Measurements from ENCODE around the gene CFAP65.

The CFAP65 gene

DNA sequence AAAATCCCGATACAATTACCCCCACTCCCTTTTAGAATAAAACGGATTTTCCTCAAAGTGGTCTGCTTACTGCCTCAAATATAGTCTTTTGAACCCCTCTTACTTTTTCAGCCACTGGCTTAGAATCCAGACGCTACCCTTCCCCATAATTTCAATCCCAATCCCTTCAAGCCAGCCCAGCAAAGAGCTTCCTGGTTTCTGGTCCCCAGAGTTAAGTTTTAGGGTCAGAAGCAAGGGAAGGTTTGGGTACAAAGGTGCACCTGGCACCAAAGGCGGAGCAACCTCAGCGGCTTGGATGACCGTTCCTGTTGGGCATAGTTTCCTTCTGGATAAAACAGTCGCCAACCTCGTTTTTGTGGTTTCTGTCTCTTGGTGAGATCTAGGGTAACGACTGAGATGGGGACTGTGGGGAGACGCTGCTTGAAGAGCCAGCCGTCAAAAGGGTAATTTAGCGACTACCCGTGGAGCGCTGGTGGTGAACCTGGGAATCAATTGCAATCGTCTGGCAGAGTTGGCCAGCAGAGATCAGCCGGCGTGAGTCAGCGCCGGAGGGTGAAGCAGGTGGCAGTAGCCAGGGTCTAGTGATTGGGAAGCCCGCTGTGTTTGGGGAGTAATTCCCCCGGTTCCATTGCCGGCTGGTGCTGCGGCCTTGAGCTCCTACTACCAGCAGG is 57.9 kb downstream of the CFAP65 start:
- TF ChIP-seq, protein P1, sequence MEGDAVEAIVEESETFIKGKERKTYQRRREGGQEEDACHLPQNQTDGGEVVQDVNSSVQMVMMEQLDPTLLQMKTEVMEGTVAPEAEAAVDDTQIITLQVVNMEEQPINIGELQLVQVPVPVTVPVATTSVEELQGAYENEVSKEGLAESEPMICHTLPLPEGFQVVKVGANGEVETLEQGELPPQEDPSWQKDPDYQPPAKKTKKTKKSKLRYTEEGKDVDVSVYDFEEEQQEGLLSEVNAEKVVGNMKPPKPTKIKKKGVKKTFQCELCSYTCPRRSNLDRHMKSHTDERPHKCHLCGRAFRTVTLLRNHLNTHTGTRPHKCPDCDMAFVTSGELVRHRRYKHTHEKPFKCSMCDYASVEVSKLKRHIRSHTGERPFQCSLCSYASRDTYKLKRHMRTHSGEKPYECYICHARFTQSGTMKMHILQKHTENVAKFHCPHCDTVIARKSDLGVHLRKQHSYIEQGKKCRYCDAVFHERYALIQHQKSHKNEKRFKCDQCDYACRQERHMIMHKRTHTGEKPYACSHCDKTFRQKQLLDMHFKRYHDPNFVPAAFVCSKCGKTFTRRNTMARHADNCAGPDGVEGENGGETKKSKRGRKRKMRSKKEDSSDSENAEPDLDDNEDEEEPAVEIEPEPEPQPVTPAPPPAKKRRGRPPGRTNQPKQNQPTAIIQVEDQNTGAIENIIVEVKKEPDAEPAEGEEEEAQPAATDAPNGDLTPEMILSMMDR (IDR thresholded peaks at IDR 0.05; ENCODE audit: low read depth, low read length, missing control alignments) = no peak
- H3K4me3 ChIP-seq (ENCODE audit: low read depth, low read length) = no peak overlapping the region
- DNase-seq (ENCODE audit: low read depth) = no peak

DNA sequence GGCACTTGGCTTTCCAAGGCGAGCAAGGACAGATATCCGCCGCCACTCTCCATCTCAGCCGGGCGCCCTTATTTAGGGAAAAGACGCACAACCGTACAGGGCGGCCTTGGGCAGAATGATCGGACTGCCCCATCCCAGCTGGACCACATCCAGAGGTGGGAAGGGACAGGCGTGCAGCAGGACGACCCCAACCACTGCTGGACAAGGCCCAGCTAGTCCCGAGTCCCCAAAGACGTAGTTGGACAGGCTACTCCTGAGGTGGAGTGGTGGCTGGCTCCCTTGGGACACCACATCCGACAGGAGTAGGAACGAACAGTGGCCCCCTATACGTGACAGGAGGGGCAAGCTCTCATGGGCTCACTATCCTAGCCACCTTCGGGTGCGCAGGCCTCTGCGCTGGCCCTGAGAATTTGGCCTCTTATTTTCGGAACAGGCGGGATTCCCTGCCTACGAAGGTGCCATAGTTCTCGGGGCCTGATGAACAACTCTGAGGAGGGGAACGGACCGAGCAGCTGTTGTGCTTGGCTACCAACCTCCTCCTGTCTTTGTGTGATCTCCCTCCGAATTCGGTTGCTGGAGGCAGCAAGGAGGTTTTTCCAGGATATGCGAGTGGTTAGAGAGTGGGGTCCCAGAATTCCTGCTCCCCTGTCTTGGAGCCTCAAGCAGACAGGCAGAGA is 58.6 kb downstream of the CFAP65 start:
- DNase-seq (ENCODE audit: low read depth) = no peak
- TF ChIP-seq, protein P1 (IDR thresholded peaks at IDR 0.05; ENCODE audit: low read depth, low read length, missing control alignments) = no peak
- no peak overlapping the region for H3K4me3 ChIP-seq (ENCODE audit: low read depth, low read length)

DNA sequence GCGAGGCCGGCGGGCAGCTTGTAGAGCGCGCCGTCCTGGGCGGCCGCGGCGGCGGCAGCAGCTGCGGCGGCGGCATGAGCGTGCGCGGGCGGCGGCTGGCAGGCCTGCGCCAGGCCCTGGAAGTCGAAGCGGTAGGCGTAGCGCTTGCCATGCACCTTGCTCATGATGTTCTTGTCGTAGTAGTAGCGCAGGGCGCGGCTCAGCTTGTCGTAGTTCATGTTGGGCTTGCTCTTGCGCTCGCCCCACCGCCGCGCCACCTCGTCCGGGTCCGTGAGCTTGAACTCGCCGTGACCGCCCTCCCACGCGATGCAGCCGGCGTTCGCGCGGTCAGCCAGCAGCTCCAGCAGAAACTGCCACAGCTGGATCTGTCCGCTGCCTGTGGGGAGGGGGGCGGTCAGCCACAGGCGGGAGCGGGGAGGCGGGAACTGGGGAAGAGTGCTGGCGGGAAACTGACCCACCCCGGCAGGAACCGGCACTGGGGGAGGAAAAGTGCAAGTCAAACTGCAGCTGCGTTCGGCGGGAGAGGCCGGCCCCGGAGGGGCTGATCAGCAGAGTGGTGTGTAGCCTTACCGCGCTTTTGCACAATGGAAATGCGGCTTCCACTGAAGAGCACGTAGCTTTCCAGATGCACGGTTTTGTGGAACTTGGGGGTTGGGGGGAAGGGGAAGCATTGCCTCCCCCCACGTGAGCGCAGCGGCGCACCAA is 59.3 kb downstream of the CFAP65 start:
- TF ChIP-seq, protein P1 (IDR thresholded peaks at IDR 0.05; ENCODE audit: low read depth, low read length, missing control alignments) = no peak
- no peak overlapping the region for H3K4me3 ChIP-seq (ENCODE audit: low read depth, low read length)
- DNase-seq (ENCODE audit: low read depth) = no peak

DNA sequence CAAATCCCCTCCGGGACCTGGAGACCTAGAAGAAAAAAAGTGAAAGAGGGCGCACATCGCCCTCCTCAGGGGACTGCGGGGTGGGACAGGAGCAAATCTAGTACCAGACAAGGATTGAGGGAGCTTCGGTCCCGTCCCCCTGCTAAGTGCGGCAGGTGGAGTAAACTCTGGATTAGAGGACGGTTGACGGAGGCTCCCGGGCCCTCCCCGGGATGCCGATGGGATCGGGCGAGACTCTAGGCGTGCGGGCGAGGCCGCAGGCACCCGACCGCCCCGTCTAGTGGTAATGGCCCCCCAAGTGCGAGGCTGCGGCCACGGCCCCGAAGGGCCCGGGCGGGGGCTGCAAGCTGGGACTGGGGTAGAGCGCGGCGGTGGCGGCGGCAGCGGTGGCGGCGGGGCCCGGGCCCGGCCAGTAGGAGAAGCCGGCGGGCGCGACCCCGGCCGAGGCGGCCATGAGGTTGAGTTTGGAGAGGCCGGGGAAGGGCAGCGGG is 59.9 kb downstream of the CFAP65 start:
- TF ChIP-seq, protein P1 (IDR thresholded peaks at IDR 0.05; ENCODE audit: low read depth, low read length, missing control alignments) = peak; percentile 6
- no peak for DNase-seq (ENCODE audit: low read depth)
- no peak overlapping the region for H3K4me3 ChIP-seq (ENCODE audit: low read depth, low read length)

DNA sequence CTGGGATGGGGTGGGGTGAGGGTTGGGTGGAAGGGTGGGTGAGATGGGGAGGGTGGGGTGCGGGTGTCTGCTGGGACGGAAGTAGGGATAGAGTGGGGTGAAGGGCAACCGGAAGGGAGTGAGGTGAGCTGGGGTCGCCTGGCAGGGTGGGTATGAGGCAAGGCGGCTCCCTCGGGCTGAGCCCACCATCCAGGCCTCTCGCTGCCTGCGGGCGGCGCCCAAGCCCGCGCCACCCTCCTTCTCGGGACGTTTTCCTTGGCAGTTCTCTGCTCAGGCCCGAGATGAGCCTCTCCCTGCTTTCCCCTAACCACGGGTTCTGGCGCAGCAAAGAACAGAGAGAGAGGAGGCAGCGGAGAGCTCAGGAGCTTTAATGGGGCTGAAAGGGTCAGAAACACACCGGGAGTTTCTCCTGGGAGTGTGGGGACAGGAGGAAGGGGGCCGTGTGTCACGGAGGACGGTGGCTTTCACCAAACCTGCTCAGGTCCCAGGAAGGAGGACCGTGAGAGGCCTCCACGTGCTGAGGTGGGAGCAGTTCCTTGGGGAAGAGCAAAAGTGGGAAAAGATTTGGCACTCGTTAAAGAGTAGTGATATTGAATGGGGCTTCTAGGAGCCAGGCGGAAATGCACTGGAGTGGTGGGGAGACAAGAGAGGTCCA is 60.5 kb downstream of the CFAP65 start:
- TF ChIP-seq, protein P1 (IDR thresholded peaks at IDR 0.05; ENCODE audit: low read depth, low read length, missing control alignments) = no peak
- DNase-seq (ENCODE audit: low read depth) = no peak
- no peak overlapping the region for H3K4me3 ChIP-seq (ENCODE audit: low read depth, low read length)

DNA sequence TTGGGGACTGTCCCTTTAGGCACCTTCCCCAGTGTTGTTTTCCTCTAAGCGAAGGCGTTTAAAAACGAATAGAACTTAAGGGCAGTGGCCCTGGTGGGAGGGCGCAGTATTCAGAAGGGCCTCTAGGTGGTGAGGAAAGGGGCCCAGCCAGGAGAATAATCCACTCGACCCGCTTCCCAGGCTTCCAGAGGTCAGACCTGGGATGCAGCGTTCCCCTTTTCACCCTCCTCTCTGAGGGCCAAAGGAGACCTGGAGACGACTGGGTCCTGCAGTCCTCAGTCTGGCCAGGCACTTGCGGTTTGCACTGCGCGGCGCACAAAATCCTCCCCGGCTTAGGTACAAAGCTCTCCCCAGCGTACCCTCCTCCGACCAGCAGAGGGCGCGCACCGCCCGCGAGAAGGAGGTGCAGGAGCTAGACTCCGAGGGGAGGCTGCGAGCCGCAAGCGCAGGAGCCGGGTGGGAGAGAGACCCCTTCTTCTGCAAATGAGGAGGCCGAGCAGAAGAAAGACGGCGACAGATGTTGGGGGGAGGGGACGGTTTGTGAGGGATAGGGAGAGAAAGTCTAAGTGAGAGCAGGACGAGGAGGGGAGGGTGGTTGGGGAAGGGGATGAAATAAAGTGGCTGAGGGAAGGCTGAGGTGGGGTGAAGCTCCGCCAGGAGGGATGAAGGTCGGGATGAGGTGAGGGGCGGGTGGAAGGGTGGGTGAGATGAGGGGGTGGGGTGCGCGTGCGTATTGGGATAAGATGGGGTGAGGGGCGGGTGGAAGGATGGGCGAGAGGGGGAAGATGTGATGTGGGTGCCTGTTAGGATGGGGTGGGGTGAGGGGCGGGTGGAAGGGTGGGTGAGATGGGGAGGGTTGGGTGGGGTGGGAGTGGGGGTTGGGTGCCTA is 61.2 kb downstream of the CFAP65 start:
- TF ChIP-seq, protein P1 (IDR thresholded peaks at IDR 0.05; ENCODE audit: low read depth, low read length, missing control alignments) = peak; percentile 86
- peak; percentile 33 for DNase-seq (ENCODE audit: low read depth)
- peak overlapping the region; percentile 38 for H3K4me3 ChIP-seq (ENCODE audit: low read depth, low read length)
